ENCODE measurements around the gene WWC2. TPM values are rescaled to one million over a fixed set of nuclear protein-coding genes. Genes with fewer than 3 reads are reported as not detected.
A peak's percentile ranks its signal among the peaks of the same experiment; 100 is the strongest.

WWC2 gene
- total and polyA plus RNA-seq, 11 donors: 5.4 to 43.0 (median 33.8) TPM

- H3K4me3 ChIP-seq: no peak overlapping the region
- no peak for ATAC-seq
- no peak for DNase-seq
- H3K4me1 ChIP-seq: no peaks in the 10 kb centered on the region
- WGBS, 4 donors: 51 to 100% (median 86%) methylated on average over 1 to 2 of the region's 2 CpGs
- H3K36me3 ChIP-seq: peaks cover 0 to 4% (median 0%) of the 10 kb centered on the region in 9 donors
- TF ChIP-seq CTCF (IDR thresholded peaks at IDR 0.05) (no peak), POLR2A (IDR thresholded peaks at IDR 0.05) (no peak)
- intact Hi-C loops (cut with DNase I): no loop called here
- no peak overlapping the region for H3K27ac ChIP-seq
- no peaks in the 10 kb centered on the region for H3K27me3 ChIP-seq
- H3K9me3 ChIP-seq: peaks cover 0 to 7% (median 0%) of the 10 kb centered on the region in 12 donors
These were observed 227.8 kb downstream of the WWC2 start for GRCh38 chr4:183326853-183327252.

- Histone ChIP-seq H3K27ac (no peak overlapping the region), H3K36me3 (peaks cover 0 to 4% (median 0%) of the 10 kb centered on the region in 9 donors), H3K4me1 (no peaks in the 10 kb centered on the region), H3K4me3 (no peak overlapping the region), H3K9me3 (peaks cover 0 to 7% (median 0%) of the 10 kb centered on the region in 12 donors), H3K27me3 (no peaks in the 10 kb centered on the region)
- intact Hi-C loops (cut with DNase I): no loop called here
- DNase-seq (no peak), ATAC-seq (no peak)
- 91 to 95% (median 92%) methylated on average over 7 of the region's 7 CpGs for WGBS, 4 donors
- TF ChIP-seq CTCF (IDR thresholded peaks at IDR 0.05) (no peak), POLR2A (IDR thresholded peaks at IDR 0.05) (no peak)
These were observed 228.8 kb downstream of the WWC2 start for GRCh38 chr4:183327827-183328226.

- peaks cover 0 to 4% (median 0%) of the 10 kb centered on the region in 9 donors for H3K36me3 ChIP-seq
- ATAC-seq (no peak), DNase-seq (no peak)
- peaks cover 0 to under 1% (median 0%) of the 10 kb centered on the region in 9 donors for H3K27me3 ChIP-seq
- H3K4me1 ChIP-seq: no peaks in the 10 kb centered on the region
- H3K4me3 ChIP-seq: no peak overlapping the region
- H3K9me3 ChIP-seq: peaks cover 0 to 7% (median 0%) of the 10 kb centered on the region in 12 donors
- TF ChIP-seq CTCF (IDR thresholded peaks at IDR 0.05) (no peak), POLR2A (IDR thresholded peaks at IDR 0.05) (no peak)
- intact Hi-C loops (cut with DNase I): no loop called here
- H3K27ac ChIP-seq: peak overlapping the region in 1 of 12 donors; percentile 34
- 50 to 62% (median 54%) methylated on average over 4 to 7 of the region's 7 CpGs for WGBS, 4 donors
These were observed 229.8 kb downstream of the WWC2 start for GRCh38 chr4:183328832-183329231.

- intact Hi-C loops (cut with DNase I): no loop called here
- Histone ChIP-seq H3K4me3 (no peak overlapping the region), H3K27ac (peak overlapping the region in 2 of 12 donors; percentile 34 to 41), H3K4me1 (no peaks in the 10 kb centered on the region), H3K9me3 (peaks cover 0 to 7% (median 0%) of the 10 kb centered on the region in 12 donors), H3K27me3 (peaks cover 0 to 4% (median 0%) of the 10 kb centered on the region in 9 donors), H3K36me3 (peaks cover 0 to 4% (median 0%) of the 10 kb centered on the region in 9 donors)
- TF ChIP-seq CTCF (IDR thresholded peaks at IDR 0.05) (no peak), POLR2A (IDR thresholded peaks at IDR 0.05) (no peak)
- DNase-seq: no peak
- no peak for ATAC-seq
- 88 to 94% (median 92%) methylated on average over 6 of the region's 6 CpGs for WGBS, 4 donors
These were observed 230.2 kb downstream of the WWC2 start for GRCh38 chr4:183329244-183329643.
